HCT116 (cell line): Measurements from ENCODE around the gene CXXC5.

Experiments
- EZH2 ChIP-seq: fragments of 200-600 bp; sonication (generic); IDR thresholded peaks from 2 replicates; pipeline ENCODE4 v1.6.1; 2017; ENCODE audit warnings: antibody characterized with exemption, mixed run types
- EZH2phosphoT487 ChIP-seq: fragments of 200-600 bp; IDR thresholded peaks from 2 replicates; pipeline ENCODE4 v1.6.1; 2018; ENCODE audit warnings: antibody characterized with exemption, borderline replicate concordance
- FOSL1 ChIP-seq: IDR thresholded peaks from 2 replicates; pipeline ENCODE4 v1.6.1; 2012; ENCODE audit warnings: low read depth
- POLR2A ChIP-seq: IDR thresholded peaks from 2 replicates; pipeline ENCODE4 v1.7.0; 2011; ENCODE audit warnings: borderline replicate concordance; ENCODE audit not compliant: insufficient read depth, insufficient read length; ENCODE audit errors: extremely low read depth
- POLR2AphosphoS5 ChIP-seq: IDR thresholded peaks from 2 replicates; pipeline ENCODE4 v1.6.1; 2011; ENCODE audit warnings: mild to moderate bottlenecking, low read depth, low read length, moderate library complexity
- SIN3A ChIP-seq: IDR thresholded peaks from 2 replicates; pipeline ENCODE4 v1.6.1; 2012; ENCODE audit warnings: low read depth
- ZFX ChIP-seq: fragments of 450-650 bp; IDR thresholded peaks from 2 replicates; pipeline ENCODE4 v1.6.1; 2017
- ZNF274 ChIP-seq: fragments of 200-500 bp; sonication (Bioruptor generic); IDR thresholded peaks from 2 replicates; pipeline ENCODE4 v1.6.1; 2014; ENCODE audit warnings: mild to moderate bottlenecking, low read depth, low read length, inconsistent platforms
- TF ChIP-seq, protein P1 (sequence below), 3 experiments: fragments of 200-600 bp in 1 of 3; sonication (generic) in 1 of 3; IDR thresholded peaks in 2 of 3; conservative IDR thresholded peaks in 1 of 3; 2 replicates each; pipeline ENCODE4 v1.5.1; 2012 to 2017; ENCODE audit warnings: low read depth in 2 of 3, low read length in 2 of 3, antibody characterized with exemption in 1 of 3, borderline replicate concordance in 1 of 3, control low read depth in 1 of 3, mild to moderate bottlenecking in 1 of 3, mixed read lengths in 1 of 3, mixed run types in 1 of 3, moderate library complexity in 1 of 3; ENCODE audit not compliant: insufficient read depth in 1 of 3
- TF ChIP-seq, protein P2 (sequence below): IDR thresholded peaks from 2 replicates; pipeline ENCODE4 v1.6.1; 2012

DNA sequence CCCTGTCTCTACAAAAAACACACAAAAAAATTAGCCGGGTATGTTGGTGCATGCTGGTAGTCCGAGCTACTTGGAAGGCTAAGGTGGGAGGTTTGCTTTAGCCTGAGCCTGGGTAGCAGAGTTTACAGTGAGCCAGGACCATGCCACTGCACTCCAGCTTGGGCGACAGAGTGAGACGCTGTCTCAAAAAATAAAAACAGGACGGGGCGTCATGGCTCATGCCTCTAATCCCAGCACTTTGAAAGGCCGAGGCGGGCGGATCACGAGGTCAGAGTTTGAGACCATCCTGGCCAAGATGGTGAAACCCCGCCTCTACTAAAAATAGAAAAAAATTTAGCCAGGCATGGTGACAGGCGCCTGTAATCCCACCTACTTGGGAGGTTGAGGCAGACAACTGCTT, 46.7 kb upstream of the CXXC5 start:
- TF ChIP-seq POLR2A (no peak), EZH2 (no peak), FOSL1 (no peak), POLR2AphosphoS5 (no peak), ZNF274 (no peak), SIN3A (no peak), EZH2phosphoT487 (no peak), ZFX (no peak)
- TF ChIP-seq, protein P1, sequence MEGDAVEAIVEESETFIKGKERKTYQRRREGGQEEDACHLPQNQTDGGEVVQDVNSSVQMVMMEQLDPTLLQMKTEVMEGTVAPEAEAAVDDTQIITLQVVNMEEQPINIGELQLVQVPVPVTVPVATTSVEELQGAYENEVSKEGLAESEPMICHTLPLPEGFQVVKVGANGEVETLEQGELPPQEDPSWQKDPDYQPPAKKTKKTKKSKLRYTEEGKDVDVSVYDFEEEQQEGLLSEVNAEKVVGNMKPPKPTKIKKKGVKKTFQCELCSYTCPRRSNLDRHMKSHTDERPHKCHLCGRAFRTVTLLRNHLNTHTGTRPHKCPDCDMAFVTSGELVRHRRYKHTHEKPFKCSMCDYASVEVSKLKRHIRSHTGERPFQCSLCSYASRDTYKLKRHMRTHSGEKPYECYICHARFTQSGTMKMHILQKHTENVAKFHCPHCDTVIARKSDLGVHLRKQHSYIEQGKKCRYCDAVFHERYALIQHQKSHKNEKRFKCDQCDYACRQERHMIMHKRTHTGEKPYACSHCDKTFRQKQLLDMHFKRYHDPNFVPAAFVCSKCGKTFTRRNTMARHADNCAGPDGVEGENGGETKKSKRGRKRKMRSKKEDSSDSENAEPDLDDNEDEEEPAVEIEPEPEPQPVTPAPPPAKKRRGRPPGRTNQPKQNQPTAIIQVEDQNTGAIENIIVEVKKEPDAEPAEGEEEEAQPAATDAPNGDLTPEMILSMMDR (IDR thresholded peaks at IDR 0.05 in 2 of 3, conservative IDR thresholded peaks at IDR 0.05 in 1 of 3; ENCODE audit: borderline replicate concordance in 1 of 3, insufficient read depth in 1 of 3, low read depth in 2 of 3, low read length in 2 of 3): no peak
- TF ChIP-seq, protein P2, sequence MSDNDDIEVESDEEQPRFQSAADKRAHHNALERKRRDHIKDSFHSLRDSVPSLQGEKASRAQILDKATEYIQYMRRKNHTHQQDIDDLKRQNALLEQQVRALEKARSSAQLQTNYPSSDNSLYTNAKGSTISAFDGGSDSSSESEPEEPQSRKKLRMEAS: no peak
